HEK293 (cell line): ENCODE results near the gene HCCS.

Source experiments
- CTCF ChIA-PET: fragments of 350-600 bp; formaldehyde crosslinking; extraction: SDS; loops from one replicate; lab custom pipeline; 2021; ENCODE audit warnings: antibody characterized with exemption; lab: Yijun Ruan, JAX
- POLR2A ChIA-PET: fragments of 300-600 bp; formaldehyde crosslinking; extraction: SDS; loops from one replicate; lab custom pipeline; 2020; ENCODE audit warnings: antibody characterized with exemption, inconsistent platforms; lab: Yijun Ruan, JAX
- H3K27ac ChIP-seq: fragments of 200-500 bp; sonication (Bioruptor generic); 2 replicates; pipeline ENCODE4 v1.5.1; 2014; ENCODE audit warnings: low read depth, low read length, control low read depth, inconsistent platforms; ENCODE audit errors: extremely low read depth
- H3K36me3 ChIP-seq, 2 experiments: fragments of 200-500 bp in 1 of 2; sonication (Bioruptor generic) in 1 of 2; 1 replicate in 1 of 2; 2 replicates in 1 of 2; pipeline ENCODE4 v1.5.1; 2014 to 2017; ENCODE audit warnings: inconsistent platforms in 2 of 2, low read length in 2 of 2; ENCODE audit not compliant: control insufficient read depth in 2 of 2, insufficient read depth in 1 of 2
- H3K4me1 ChIP-seq: fragments of 200-500 bp; sonication (Bioruptor generic); 2 replicates; pipeline ENCODE4 v1.5.1; 2014; ENCODE audit warnings: mild to moderate bottlenecking, low read length, inconsistent platforms; ENCODE audit not compliant: control insufficient read depth, insufficient read depth
- H3K4me3 ChIP-seq: 2 replicates; pipeline ENCODE4 v1.5.1; 2011; ENCODE audit warnings: low read depth, mild to moderate bottlenecking, control low read depth, low read length, moderate library complexity
- H3K9me3 ChIP-seq: fragments of 200-500 bp; sonication (Bioruptor generic); 2 replicates; pipeline ENCODE4 v1.5.1; 2014; ENCODE audit warnings: low read depth, low read length, inconsistent platforms; ENCODE audit not compliant: control insufficient read depth, insufficient read depth
- CTCF ChIP-seq: fragments of 450-650 bp; formaldehyde crosslinking; IDR thresholded peaks from 2 replicates; pipeline ENCODE4 v1.5.1; 2016; ENCODE audit warnings: missing biosample characterization, missing genetic modification characterization
- FEZF1 ChIP-seq: fragments of 450-650 bp; formaldehyde crosslinking; IDR thresholded peaks from 2 replicates; pipeline ENCODE4 v1.5.1; 2016; ENCODE audit warnings: missing biosample characterization, missing genetic modification characterization
- HOXA7 ChIP-seq: sonication (generic); formaldehyde crosslinking; IDR thresholded peaks from 2 replicates; pipeline ENCODE4 v1.8.1; 2022; ENCODE audit warnings: missing genetic modification reagents, borderline replicate concordance
- HOXC10 ChIP-seq: sonication (generic); formaldehyde crosslinking; IDR thresholded peaks from 2 replicates; pipeline ENCODE4 v1.8.1; 2023; ENCODE audit warnings: mild to moderate bottlenecking, missing genetic modification reagents
- KLF10 ChIP-seq: fragments of 450-650 bp; IDR thresholded peaks from 2 replicates; pipeline ENCODE4 v1.5.1; 2018; ENCODE audit warnings: missing biosample characterization, mild to moderate bottlenecking, missing genetic modification characterization
- MZF1 ChIP-seq: fragments of 450-650 bp; formaldehyde crosslinking; IDR thresholded peaks from 2 replicates; pipeline ENCODE4 v1.5.1; 2017; ENCODE audit warnings: missing biosample characterization, missing genetic modification characterization, borderline replicate concordance
- SETDB1 ChIP-seq: IDR thresholded peaks from one replicate; pipeline ENCODE4 v1.6.1; 2017; ENCODE audit warnings: mild to moderate bottlenecking, low read length, moderate library complexity, mixed read lengths; ENCODE audit not compliant: insufficient read length
- ZBTB1 ChIP-seq: fragments of 450-650 bp; formaldehyde crosslinking; IDR thresholded peaks from 2 replicates; pipeline ENCODE4 v1.5.1; 2016; ENCODE audit warnings: missing biosample characterization, missing genetic modification characterization
- ZBTB8A ChIP-seq: fragments of 450-650 bp; formaldehyde crosslinking; IDR thresholded peaks from 2 replicates; pipeline ENCODE4 v1.5.1; 2016; ENCODE audit warnings: missing biosample characterization, missing genetic modification characterization
- ZFP69B ChIP-seq: fragments of 450-650 bp; formaldehyde crosslinking; IDR thresholded peaks from 2 replicates; pipeline ENCODE4 v1.5.1; 2016; ENCODE audit warnings: missing biosample characterization, missing genetic modification characterization
- ZNF132 ChIP-seq: fragments of 450-650 bp; formaldehyde crosslinking; IDR thresholded peaks from 2 replicates; pipeline ENCODE4 v1.5.1; 2017; ENCODE audit warnings: missing biosample characterization, missing genetic modification characterization, borderline replicate concordance
- ZNF202 ChIP-seq: fragments of 450-650 bp; formaldehyde crosslinking; IDR thresholded peaks from 2 replicates; pipeline ENCODE4 v1.5.1; 2016; ENCODE audit warnings: missing biosample characterization, missing genetic modification characterization, borderline replicate concordance
- ZNF341 ChIP-seq: fragments of 450-650 bp; formaldehyde crosslinking; IDR thresholded peaks from 2 replicates; pipeline ENCODE4; 2016; ENCODE audit warnings: low read depth, missing biosample characterization, missing genetic modification characterization
- ZNF416 ChIP-seq: fragments of 450-650 bp; formaldehyde crosslinking; IDR thresholded peaks from 2 replicates; pipeline ENCODE4 v1.5.1; 2016; ENCODE audit warnings: missing biosample characterization, missing genetic modification characterization
- ZNF530 ChIP-seq: fragments of 450-650 bp; formaldehyde crosslinking; IDR thresholded peaks from 2 replicates; pipeline ENCODE4 v1.5.1; 2016; ENCODE audit warnings: low read depth, missing biosample characterization, missing genetic modification characterization
- ZNF658 ChIP-seq: fragments of 450-650 bp; formaldehyde crosslinking; IDR thresholded peaks from 2 replicates; pipeline ENCODE4; 2016; ENCODE audit warnings: missing biosample characterization, missing genetic modification characterization
- ZNF670 ChIP-seq: fragments of 450-650 bp; formaldehyde crosslinking; IDR thresholded peaks from 2 replicates; pipeline ENCODE4 v1.5.1; 2016; ENCODE audit warnings: missing biosample characterization, missing genetic modification characterization, low read depth
- ZNF677 ChIP-seq: fragments of 450-650 bp; IDR thresholded peaks from 2 replicates; pipeline ENCODE4 v1.5.0; 2018; ENCODE audit warnings: missing biosample characterization, mild to moderate bottlenecking, missing genetic modification characterization, moderate library complexity
- ZNF707 ChIP-seq: fragments of 450-650 bp; formaldehyde crosslinking; IDR thresholded peaks from 2 replicates; pipeline ENCODE4 v1.5.1; 2016; ENCODE audit warnings: missing biosample characterization, missing genetic modification characterization
- ZSCAN30 ChIP-seq: fragments of 450-650 bp; IDR thresholded peaks from 2 replicates; pipeline ENCODE4 v1.5.1; 2018; ENCODE audit warnings: missing biosample characterization, mild to moderate bottlenecking, missing genetic modification characterization, moderate library complexity
- ZXDB ChIP-seq: fragments of 450-650 bp; formaldehyde crosslinking; IDR thresholded peaks from 2 replicates; pipeline ENCODE4 v1.5.1; 2016; ENCODE audit warnings: missing biosample characterization, missing genetic modification characterization
- TF ChIP-seq, protein P1 (sequence below): fragments of 450-650 bp; IDR thresholded peaks from 2 replicates; pipeline ENCODE4 v1.5.1; 2018; ENCODE audit warnings: missing biosample characterization, mild to moderate bottlenecking, missing genetic modification characterization
- TF ChIP-seq, protein P2 (sequence below): fragments of 450-650 bp; formaldehyde crosslinking; IDR thresholded peaks from 2 replicates; pipeline ENCODE4 v1.5.1; 2016; ENCODE audit warnings: missing biosample characterization, missing genetic modification characterization, low read depth
- TF ChIP-seq, protein P3 (sequence below): fragments of 450-650 bp; formaldehyde crosslinking; IDR thresholded peaks from 2 replicates; pipeline ENCODE4 v1.5.1; 2016; ENCODE audit warnings: missing biosample characterization, missing genetic modification characterization
- TF ChIP-seq, protein P4 (sequence below): fragments of 450-650 bp; formaldehyde crosslinking; IDR thresholded peaks from 2 replicates; pipeline ENCODE4 v1.5.1; 2016; ENCODE audit warnings: missing biosample characterization, missing genetic modification characterization

HCCS gene

GRCh38 chrX:11064276-11064675, 46.9 kb upstream of the HCCS start:
- H3K9me3 ChIP-seq = no peaks in the 10 kb centered on the region
- H3K4me3 ChIP-seq = no peak overlapping the region
- H3K27ac ChIP-seq = no peak overlapping the region
- ChIA-PET CTCF (no interaction called here), POLR2A (no interaction called here)
- H3K4me1 ChIP-seq = no peaks in the 10 kb centered on the region
- no peaks in the 10 kb centered on the region for H3K36me3 ChIP-seq
- no peak for TF ChIP-seq ZBTB1

DNA sequence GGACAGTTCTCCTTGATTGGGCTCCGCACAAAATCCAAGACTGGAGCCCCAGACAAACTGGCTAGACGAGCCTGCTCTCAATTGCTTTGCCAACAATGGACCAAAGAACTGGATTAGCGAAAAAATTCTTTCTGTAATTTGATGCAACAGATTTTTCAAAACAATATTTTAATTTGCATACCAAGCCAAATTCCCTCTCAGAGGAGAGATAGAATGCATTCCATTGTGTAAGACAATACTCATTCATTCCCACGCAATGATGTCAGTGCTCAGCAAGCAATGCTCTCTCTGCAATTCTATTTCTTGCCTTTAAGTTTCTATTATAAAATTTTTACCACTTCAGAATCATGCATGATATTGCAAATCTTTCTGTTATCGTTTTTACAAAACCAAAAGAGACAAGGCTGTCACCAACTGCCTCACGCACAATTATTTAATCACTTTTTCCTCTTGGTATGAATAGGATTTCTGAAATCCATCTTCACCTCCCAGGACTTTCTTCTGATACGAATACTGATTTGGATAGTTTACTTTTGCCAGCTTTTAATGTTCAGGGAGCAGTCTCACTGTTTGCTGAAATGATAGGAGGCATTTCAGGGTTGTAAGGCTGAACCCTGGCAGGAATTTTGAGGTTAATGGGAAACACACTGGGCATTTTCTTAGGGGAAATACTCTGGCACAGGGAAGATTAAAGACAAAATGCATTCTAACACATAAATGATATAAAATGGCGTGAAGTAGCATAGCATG, 46.1 kb upstream of the HCCS start:
- CTCF ChIA-PET = no interaction called here
- H3K4me3 ChIP-seq = no peak overlapping the region
- H3K36me3 ChIP-seq = no peaks in the 10 kb centered on the region
- TF ChIP-seq CTCF (no peak), ZNF202 (tag by site-specific recombination) (no peak), ZNF341 (no peak), ZFP69B (tag by site-specific recombination) (no peak), SETDB1 (no peak), ZNF707 (tag by site-specific recombination) (no peak), ZXDB (tag by site-specific recombination) (no peak)
- TF ChIP-seq, protein P1, sequence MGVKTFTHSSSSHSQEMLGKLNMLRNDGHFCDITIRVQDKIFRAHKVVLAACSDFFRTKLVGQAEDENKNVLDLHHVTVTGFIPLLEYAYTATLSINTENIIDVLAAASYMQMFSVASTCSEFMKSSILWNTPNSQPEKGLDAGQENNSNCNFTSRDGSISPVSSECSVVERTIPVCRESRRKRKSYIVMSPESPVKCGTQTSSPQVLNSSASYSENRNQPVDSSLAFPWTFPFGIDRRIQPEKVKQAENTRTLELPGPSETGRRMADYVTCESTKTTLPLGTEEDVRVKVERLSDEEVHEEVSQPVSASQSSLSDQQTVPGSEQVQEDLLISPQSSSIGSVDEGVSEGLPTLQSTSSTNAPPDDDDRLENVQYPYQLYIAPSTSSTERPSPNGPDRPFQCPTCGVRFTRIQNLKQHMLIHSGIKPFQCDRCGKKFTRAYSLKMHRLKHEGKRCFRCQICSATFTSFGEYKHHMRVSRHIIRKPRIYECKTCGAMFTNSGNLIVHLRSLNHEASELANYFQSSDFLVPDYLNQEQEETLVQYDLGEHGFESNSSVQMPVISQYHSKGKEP = no peak
- TF ChIP-seq, all 188 proteins: peak for 0
- H3K9me3 ChIP-seq = no peaks in the 10 kb centered on the region
- H3K4me1 ChIP-seq = no peaks in the 10 kb centered on the region
- no peak overlapping the region for H3K27ac ChIP-seq
- POLR2A ChIA-PET = no interaction called here

GRCh38 chrX:11066812-11067211, 44.3 kb upstream of the HCCS start:
- Histone ChIP-seq H3K27ac (no peak overlapping the region), H3K36me3 (no peaks in the 10 kb centered on the region)
- POLR2A ChIA-PET = no interaction called here

GRCh38 chrX:11073381-11073780, 37.8 kb upstream of the HCCS start:
- Histone ChIP-seq H3K27ac (no peak overlapping the region), H3K36me3 (no peaks in the 10 kb centered on the region), H3K4me1 (no peaks in the 10 kb centered on the region), H3K9me3 (no peaks in the 10 kb centered on the region), H3K4me3 (no peak overlapping the region)
- ChIA-PET POLR2A (no interaction called here), CTCF (interaction anchor here (0.6 kb wide), 1 partner anchor 319 kb away, joined by 4 read pairs; no protein-coding TSS in a partner anchor)
- TF ChIP-seq ZBTB8A (tag by site-specific recombination) = no peak
- TF ChIP-seq, protein P2, sequence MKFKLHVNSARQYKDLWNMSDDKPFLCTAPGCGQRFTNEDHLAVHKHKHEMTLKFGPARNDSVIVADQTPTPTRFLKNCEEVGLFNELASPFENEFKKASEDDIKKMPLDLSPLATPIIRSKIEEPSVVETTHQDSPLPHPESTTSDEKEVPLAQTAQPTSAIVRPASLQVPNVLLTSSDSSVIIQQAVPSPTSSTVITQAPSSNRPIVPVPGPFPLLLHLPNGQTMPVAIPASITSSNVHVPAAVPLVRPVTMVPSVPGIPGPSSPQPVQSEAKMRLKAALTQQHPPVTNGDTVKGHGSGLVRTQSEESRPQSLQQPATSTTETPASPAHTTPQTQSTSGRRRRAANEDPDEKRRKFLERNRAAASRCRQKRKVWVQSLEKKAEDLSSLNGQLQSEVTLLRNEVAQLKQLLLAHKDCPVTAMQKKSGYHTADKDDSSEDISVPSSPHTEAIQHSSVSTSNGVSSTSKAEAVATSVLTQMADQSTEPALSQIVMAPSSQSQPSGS (tag by site-specific recombination) = no peak
- no peak for TF ChIP-seq HOXA7
- no peak for TF ChIP-seq ZNF677
- TF ChIP-seq, protein P3, sequence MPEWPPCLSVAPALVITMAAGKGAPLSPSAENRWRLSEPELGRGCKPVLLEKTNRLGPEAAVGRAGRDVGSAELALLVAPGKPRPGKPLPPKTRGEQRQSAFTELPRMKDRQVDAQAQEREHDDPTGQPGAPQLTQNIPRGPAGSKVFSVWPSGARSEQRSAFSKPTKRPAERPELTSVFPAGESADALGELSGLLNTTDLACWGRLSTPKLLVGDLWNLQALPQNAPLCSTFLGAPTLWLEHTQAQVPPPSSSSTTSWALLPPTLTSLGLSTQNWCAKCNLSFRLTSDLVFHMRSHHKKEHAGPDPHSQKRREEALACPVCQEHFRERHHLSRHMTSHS (tag by site-specific recombination) = no peak
- TF ChIP-seq ZSCAN30 (tag by site-specific recombination) = no peak
- TF ChIP-seq MZF1 (tag by site-specific recombination) = no peak
- no peak for TF ChIP-seq ZNF658 (tag by site-specific recombination)
- no peak for TF ChIP-seq ZNF416
- TF ChIP-seq HOXC10 (CRISPR knock-in tag) = no peak
- TF ChIP-seq ZNF341 = no peak
- TF ChIP-seq ZNF530 (tag by site-specific recombination) = no peak
- no peak for TF ChIP-seq KLF10 (tag by site-specific recombination)
- no peak for TF ChIP-seq FEZF1 (tag by site-specific recombination)

More at GRCh38 chrX:11066812-11067211, 44.3 kb upstream of the HCCS start:
- Histone ChIP-seq H3K4me1 (no peaks in the 10 kb centered on the region), H3K4me3 (no peak overlapping the region), H3K9me3 (no peaks in the 10 kb centered on the region)
- CTCF ChIA-PET = no interaction called here
- no peak for TF ChIP-seq ZNF670 (tag by site-specific recombination)
- TF ChIP-seq, protein P4, sequence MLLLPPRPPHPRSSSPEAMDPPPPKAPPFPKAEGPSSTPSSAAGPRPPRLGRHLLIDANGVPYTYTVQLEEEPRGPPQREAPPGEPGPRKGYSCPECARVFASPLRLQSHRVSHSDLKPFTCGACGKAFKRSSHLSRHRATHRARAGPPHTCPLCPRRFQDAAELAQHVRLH (tag by site-specific recombination) = no peak
- no peak for TF ChIP-seq ZNF132
